ENCODE results near the gene VGLL4.

The VGLL4 gene

GRCh38 chr3:11543948-11544387 is 99.7 kb downstream of the VGLL4 start (continued):
- no peak for TF ChIP-seq PPARA (CRISPR knock-in tag; IDR thresholded peaks at IDR 0.05; ENCODE audit: borderline replicate concordance)
- TF ChIP-seq GLIS3 (CRISPR knock-in tag; IDR thresholded peaks at IDR 0.05), result no peak
- no peak for TF ChIP-seq ARNTL (CRISPR knock-in tag; IDR thresholded peaks at IDR 0.05; ENCODE audit: borderline replicate concordance, low read depth)

GRCh38 chr3:11543141-11543947 is 100.4 kb downstream of the VGLL4 start:
- no peak for ATAC-seq
- no peak for TF ChIP-seq ZC3H10 (CRISPR knock-in tag; IDR thresholded peaks at IDR 0.05)
- TF ChIP-seq CSDC2 (CRISPR knock-in tag; IDR thresholded peaks at IDR 0.05), result no peak
- TF ChIP-seq ISL1 (CRISPR knock-in tag; IDR thresholded peaks at IDR 0.05), result no peak
- no peak for TF ChIP-seq ZNF565 (CRISPR knock-in tag; conservative IDR thresholded peaks at IDR 0.05; ENCODE audit: low read depth)
- no peak for TF ChIP-seq GLIS3 (CRISPR knock-in tag; IDR thresholded peaks at IDR 0.05)
- TF ChIP-seq OSR1 (CRISPR knock-in tag; IDR thresholded peaks at IDR 0.05), result no peak
- TF ChIP-seq PPARA (CRISPR knock-in tag; IDR thresholded peaks at IDR 0.05; ENCODE audit: borderline replicate concordance), result no peak
- TF ChIP-seq ARNTL (CRISPR knock-in tag; IDR thresholded peaks at IDR 0.05; ENCODE audit: borderline replicate concordance, low read depth), result no peak
- no peak for TF ChIP-seq ZNF8 (CRISPR knock-in tag; IDR thresholded peaks at IDR 0.05)
- TF ChIP-seq RARB (CRISPR knock-in tag; IDR thresholded peaks at IDR 0.05), result no peak
- no peak for TF ChIP-seq CREB5 (CRISPR knock-in tag; IDR thresholded peaks at IDR 0.05; ENCODE audit: low read depth)
- TF ChIP-seq PATZ1 (CRISPR knock-in tag; IDR thresholded peaks at IDR 0.05; ENCODE audit: borderline replicate concordance), result no peak
- TF ChIP-seq ZNF70 (CRISPR knock-in tag; IDR thresholded peaks at IDR 0.05), result no peak
- TF ChIP-seq POU6F1 (CRISPR knock-in tag; IDR thresholded peaks at IDR 0.05; ENCODE audit: borderline replicate concordance, low read depth), result no peak
- TF ChIP-seq SNAI2 (CRISPR knock-in tag; IDR thresholded peaks at IDR 0.05), result no peak
- no peak for TF ChIP-seq TSHZ2 (CRISPR knock-in tag; IDR thresholded peaks at IDR 0.05)
- TF ChIP-seq TCF4 (CRISPR knock-in tag; IDR thresholded peaks at IDR 0.05; ENCODE audit: borderline replicate concordance), result no peak
- TF ChIP-seq ESRRG (CRISPR knock-in tag; IDR thresholded peaks at IDR 0.05), result no peak

- TF ChIP-seq TOX (CRISPR knock-in tag; IDR thresholded peaks at IDR 0.05; ENCODE audit: borderline replicate concordance), result no peak
- TF ChIP-seq ZFP30 (CRISPR knock-in tag; IDR thresholded peaks at IDR 0.05), result no peak
- no peak for TF ChIP-seq GLIS3 (CRISPR knock-in tag; IDR thresholded peaks at IDR 0.05)
- no peak for TF ChIP-seq TSHZ2 (CRISPR knock-in tag; IDR thresholded peaks at IDR 0.05)
- no peak for TF ChIP-seq ZNF8 (CRISPR knock-in tag; IDR thresholded peaks at IDR 0.05)
- no peak for TF ChIP-seq CSDC2 (CRISPR knock-in tag; IDR thresholded peaks at IDR 0.05)
- no peak for TF ChIP-seq ZC3H10 (CRISPR knock-in tag; IDR thresholded peaks at IDR 0.05)
- TF ChIP-seq CREB5 (CRISPR knock-in tag; IDR thresholded peaks at IDR 0.05; ENCODE audit: low read depth), result no peak
- no peak for TF ChIP-seq ARNTL (CRISPR knock-in tag; IDR thresholded peaks at IDR 0.05; ENCODE audit: borderline replicate concordance, low read depth)
- no peak for TF ChIP-seq ZNF70 (CRISPR knock-in tag; IDR thresholded peaks at IDR 0.05)
- TF ChIP-seq RARB (CRISPR knock-in tag; IDR thresholded peaks at IDR 0.05), result no peak
- TF ChIP-seq ISL1 (CRISPR knock-in tag; IDR thresholded peaks at IDR 0.05), result no peak
- no peak for TF ChIP-seq ZFP3 (CRISPR knock-in tag; IDR thresholded peaks at IDR 0.05)
- ATAC-seq, result no peak
Observed at GRCh38 chr3:11542551-11542950, 101.2 kb downstream of the VGLL4 start.

Measured in SK-N-SH treated with all-trans-retinoic acid at 6 μM for 48 hours (cell line).